RWPE1 (cell line): Measurements from ENCODE around the gene HEXIM2.

Experiments
- CTCF ChIA-PET: fragments of 350-600 bp; sonication (Branson Sonifier 250); formaldehyde crosslinking; extraction: SDS; loops from one replicate; lab custom pipeline; 2021; lab: Yijun Ruan, JAX
- POLR2A ChIA-PET: fragments of 400-600 bp; formaldehyde crosslinking; extraction: SDS; loops from one replicate; lab custom pipeline; 2020; ENCODE audit warnings: antibody characterized with exemption; ENCODE audit not compliant: low non-redundant PET; lab: Yijun Ruan, JAX
- DNase-seq: peaks from one replicate; pipeline ENCODE4 v3.0.0; 2012; ENCODE audit warnings: low spot score
- H3K27ac ChIP-seq: fragments of 450-650 bp; 2 replicates; pipeline ENCODE4 v1.5.1; 2017
- TF ChIP-seq, protein P1 (sequence below): fragments of 450-650 bp; conservative IDR thresholded peaks from 2 replicates; pipeline ENCODE4 v1.5.1; 2017; ENCODE audit warnings: low read depth, mild to moderate bottlenecking

Gene HEXIM2

GRCh38 chr17:45127207-45127547 is 34.5 kb upstream of the HEXIM2 start:
- POLR2A ChIA-PET = no interaction called here

GRCh38 chr17:45127548-45128300 is 34.0 kb upstream of the HEXIM2 start:
- POLR2A ChIA-PET = no interaction called here
- TF ChIP-seq, protein P1, sequence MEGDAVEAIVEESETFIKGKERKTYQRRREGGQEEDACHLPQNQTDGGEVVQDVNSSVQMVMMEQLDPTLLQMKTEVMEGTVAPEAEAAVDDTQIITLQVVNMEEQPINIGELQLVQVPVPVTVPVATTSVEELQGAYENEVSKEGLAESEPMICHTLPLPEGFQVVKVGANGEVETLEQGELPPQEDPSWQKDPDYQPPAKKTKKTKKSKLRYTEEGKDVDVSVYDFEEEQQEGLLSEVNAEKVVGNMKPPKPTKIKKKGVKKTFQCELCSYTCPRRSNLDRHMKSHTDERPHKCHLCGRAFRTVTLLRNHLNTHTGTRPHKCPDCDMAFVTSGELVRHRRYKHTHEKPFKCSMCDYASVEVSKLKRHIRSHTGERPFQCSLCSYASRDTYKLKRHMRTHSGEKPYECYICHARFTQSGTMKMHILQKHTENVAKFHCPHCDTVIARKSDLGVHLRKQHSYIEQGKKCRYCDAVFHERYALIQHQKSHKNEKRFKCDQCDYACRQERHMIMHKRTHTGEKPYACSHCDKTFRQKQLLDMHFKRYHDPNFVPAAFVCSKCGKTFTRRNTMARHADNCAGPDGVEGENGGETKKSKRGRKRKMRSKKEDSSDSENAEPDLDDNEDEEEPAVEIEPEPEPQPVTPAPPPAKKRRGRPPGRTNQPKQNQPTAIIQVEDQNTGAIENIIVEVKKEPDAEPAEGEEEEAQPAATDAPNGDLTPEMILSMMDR = no peak
- no peak for DNase-seq
- CTCF ChIA-PET = interaction anchor here (1.5 kb wide), 1 partner anchor 19 kb away, joined by 3 read pairs; no protein-coding TSS in a partner anchor
- peak overlapping the region; percentile 100 for H3K27ac ChIP-seq

More at GRCh38 chr17:45127207-45127547, 34.5 kb upstream of the HEXIM2 start:
- TF ChIP-seq, protein P1 = no peak
- peak overlapping the region; percentile 100 for H3K27ac ChIP-seq
- DNase-seq = no peak
- CTCF ChIA-PET = interaction anchor here (1.5 kb wide), 1 partner anchor 18 kb away, joined by 3 read pairs; no protein-coding TSS in a partner anchor

GRCh38 chr17:45128331-45128730 is 33.3 kb upstream of the HEXIM2 start:
- CTCF ChIA-PET = interaction anchor here (1.5 kb wide), 1 partner anchor 19 kb away, joined by 3 read pairs; no protein-coding TSS in a partner anchor
- POLR2A ChIA-PET = no interaction called here
- no peak for DNase-seq
- TF ChIP-seq, protein P1 = no peak
- H3K27ac ChIP-seq = peak overlapping the region; percentile 100

DNA sequence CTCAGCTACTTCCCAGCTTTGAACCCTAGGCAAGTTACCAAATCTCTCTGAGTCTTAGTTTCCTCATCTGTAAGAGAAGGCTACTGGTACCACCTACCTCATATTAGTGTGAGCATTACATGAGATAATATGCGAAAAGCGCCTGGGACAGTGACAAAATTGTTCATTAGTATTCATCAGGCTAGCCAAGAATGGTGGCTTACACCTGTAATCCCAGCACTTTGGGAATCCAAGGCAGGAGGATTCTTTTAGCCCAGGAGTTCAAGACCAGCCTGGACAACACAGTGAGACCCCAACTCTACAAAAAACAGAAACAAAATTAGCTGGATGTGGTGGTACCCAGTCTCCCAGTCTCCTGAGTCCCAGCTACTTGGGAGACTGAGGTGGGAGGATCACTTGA is 32.7 kb upstream of the HEXIM2 start:
- TF ChIP-seq, protein P1 = no peak
- no peak for DNase-seq
- H3K27ac ChIP-seq = peak overlapping the region; percentile 100
- CTCF ChIA-PET = interaction anchor here (0.6 to 1.5 kb wide), 4 partner anchors 20 to 210 kb away, joined by 3 to 5 read pairs (median 4); no protein-coding TSS in a partner anchor
- POLR2A ChIA-PET = interaction anchor here (0.5 kb wide), 1 partner anchor 20 kb away, joined by 3 read pairs; no protein-coding TSS in a partner anchor

DNA sequence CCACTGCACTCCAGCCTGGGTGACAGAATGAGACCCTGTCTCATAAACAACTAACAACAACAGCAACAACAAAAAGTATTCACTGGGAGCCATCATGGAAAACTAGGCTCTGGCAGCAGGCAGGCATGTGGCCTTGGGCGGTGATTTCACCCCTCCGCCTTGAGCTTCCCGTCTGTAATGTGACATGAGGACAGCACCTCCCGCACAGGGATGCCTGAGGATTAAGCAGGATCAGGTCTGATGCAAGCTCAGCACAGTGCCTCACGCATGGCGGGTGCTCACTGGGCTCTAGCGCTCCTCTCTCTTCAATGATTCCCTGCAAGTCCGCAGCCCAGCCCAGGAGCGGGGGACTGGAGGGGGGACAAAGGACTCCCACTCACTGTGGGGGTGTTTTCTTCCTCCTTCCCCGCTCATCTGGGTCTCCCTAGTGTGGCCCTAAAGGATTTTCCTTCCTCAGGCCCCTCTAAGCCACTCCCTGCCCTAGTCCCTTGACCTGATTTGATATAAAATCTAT is 32.2 kb upstream of the HEXIM2 start:
- TF ChIP-seq, protein P1 = no peak
- DNase-seq = no peak
- POLR2A ChIA-PET = interaction anchor here (0.5 kb wide), 1 partner anchor 19 kb away, joined by 3 read pairs; no protein-coding TSS in a partner anchor
- peak overlapping the region; percentile 100 for H3K27ac ChIP-seq
- CTCF ChIA-PET = interaction anchor here (0.5 to 1.0 kb wide), 7 partner anchors 12 to 232 kb away, joined by 3 to 5 read pairs (median 4); no protein-coding TSS in a partner anchor

GRCh38 chr17:45129940-45130680 is 31.6 kb upstream of the HEXIM2 start:
- DNase-seq = no peak
- H3K27ac ChIP-seq = peak overlapping the region; percentile 100
- ChIA-PET POLR2A (no interaction called here), CTCF (interaction anchor here (0.5 to 1.7 kb wide), 6 partner anchors 12 to 232 kb away, joined by 3 to 5 read pairs (median 4); no protein-coding TSS in a partner anchor)
- TF ChIP-seq, protein P1 = no peak
